Endothelial cell of umbilical vein (primary cell): Measurements from ENCODE around the gene DYNLT1. TPM values are rescaled to one million over a fixed set of nuclear protein-coding genes. Genes with fewer than 3 reads are reported as not detected.

Experiments used
- BruUV-seq: library from RNA; stranded (reverse); fragments of 400-500 nt; replicated peaks from 2 replicates; lab custom pipeline; 2021; lab: Mats Ljungman, UMichigan
- CTCF ChIA-PET: fragments of 300-600, 350-600 bp; sonication (Branson Sonifier 250); formaldehyde crosslinking; loops from one replicate; lab custom pipeline; 2021; ENCODE audit warnings: antibody characterized with exemption, inconsistent platforms; lab: Charles Lee
- POLR2A ChIA-PET: fragments of 300-600, 350-600 bp; sonication (Branson Sonifier 250); formaldehyde crosslinking; loops from one replicate; lab custom pipeline; 2021; ENCODE audit warnings: antibody characterized with exemption, inconsistent platforms; lab: Charles Lee
- DNase-seq: peaks from one replicate; pipeline ENCODE4 v3.0.0-alpha.2; 2011; ENCODE audit warnings: low read depth, low spot score
- FAIRE-seq: peaks from 2 replicates; lab custom pipeline; 2011; peaks lifted over from hg19 to GRCh38; lab: Jason Lieb, UNC
- H2AFZ ChIP-seq: 2 replicates; pipeline ENCODE4 v1.6.0; 2012; ENCODE audit warnings: low read depth, low read length, control low read depth, inconsistent platforms
- H3K27ac ChIP-seq: 2 replicates; pipeline ENCODE4 v1.5.1; 2011; ENCODE audit warnings: low read depth, mild to moderate bottlenecking, control low read depth, low read length, moderate library complexity; ENCODE audit not compliant: insufficient read depth
- H3K27me3 ChIP-seq, 2 experiments: 2 replicates each; pipeline versions ENCODE4 v1.6.0 to v1.6.1; 2011; ENCODE audit warnings: low read length in 2 of 2, mixed read lengths in 1 of 2; ENCODE audit not compliant: control insufficient read depth in 2 of 2, insufficient read depth in 2 of 2
- H3K36me3 ChIP-seq, 2 experiments: 2 replicates in 1 of 2; 3 replicates in 1 of 2; pipeline ENCODE4 v1.5.1; 2011; ENCODE audit warnings: low read length in 2 of 2, mild to moderate bottlenecking in 1 of 2, moderate library complexity in 1 of 2; ENCODE audit not compliant: control insufficient read depth in 2 of 2, insufficient read depth in 2 of 2; ENCODE audit errors: extremely low read depth in 1 of 2
- H3K4me1 ChIP-seq: 3 replicates; pipeline ENCODE4 v1.5.1; 2011; ENCODE audit warnings: mild to moderate bottlenecking, low read length; ENCODE audit not compliant: control insufficient read depth, insufficient read depth; ENCODE audit errors: extremely low read depth
- H3K4me2 ChIP-seq: 2 replicates; pipeline ENCODE4 v1.6.1; 2011; ENCODE audit warnings: low read length, control low read depth, mixed read lengths; ENCODE audit not compliant: insufficient read depth
- H3K4me3 ChIP-seq, 3 experiments: fragments of 200-600 bp in 1 of 3; sonication (generic), shearing (Covaris generic) in 1 of 3; replicated peaks in 1 of 3; 2 replicates each; pipeline ENCODE4 v1.5.1; 2011 to 2016; ENCODE audit warnings: control low read depth in 3 of 3, low read length in 3 of 3, mild to moderate bottlenecking in 2 of 3, inconsistent platforms in 1 of 3, low read depth in 1 of 3, moderate library complexity in 1 of 3; ENCODE audit not compliant: insufficient read depth in 1 of 3
- H3K79me2 ChIP-seq: 2 replicates; pipeline ENCODE4 v1.6.0; 2012; ENCODE audit warnings: low read length, inconsistent platforms; ENCODE audit not compliant: control insufficient read depth, insufficient read depth
- H3K9ac ChIP-seq: replicated peaks from 2 replicates; pipeline ENCODE3; 2011; ENCODE audit warnings: low read length, control low read depth; ENCODE audit not compliant: insufficient read depth; ENCODE audit errors: extremely low read depth
- H3K9me1 ChIP-seq: replicated peaks from 3 replicates; pipeline ENCODE4 v1.6.0; 2011; ENCODE audit warnings: mild to moderate bottlenecking, low read length; ENCODE audit not compliant: control insufficient read depth, insufficient read depth; ENCODE audit errors: extremely low read depth
- H3K9me3 ChIP-seq: replicated peaks from 2 replicates; pipeline ENCODE4 v1.5.1; 2012; ENCODE audit warnings: low read length, inconsistent platforms; ENCODE audit not compliant: control insufficient read depth, insufficient read depth
- H4K20me1 ChIP-seq: replicated peaks from 2 replicates; pipeline ENCODE3; 2011; ENCODE audit warnings: mild to moderate bottlenecking, low read length; ENCODE audit not compliant: control insufficient read depth, insufficient read depth; ENCODE audit errors: extremely low read depth
- EZH2 ChIP-seq: IDR thresholded peaks from 2 replicates; pipeline ENCODE4 v1.6.1; 2012; ENCODE audit warnings: borderline replicate concordance, low read depth, mild to moderate bottlenecking, moderate library complexity, low read length, inconsistent platforms; ENCODE audit not compliant: severe bottlenecking
- FOS ChIP-seq: IDR thresholded peaks from 2 replicates; pipeline ENCODE4 v1.6.1; 2011; ENCODE audit warnings: mild to moderate bottlenecking, low read length, moderate library complexity, borderline replicate concordance; ENCODE audit not compliant: insufficient read depth
- MYC ChIP-seq: IDR thresholded peaks from one replicate; pipeline ENCODE4 v1.6.1; 2011; ENCODE audit warnings: mild to moderate bottlenecking, low read depth, low read length
- POLR2AphosphoS5 ChIP-seq: IDR thresholded peaks from 2 replicates; pipeline ENCODE4 v1.6.1; 2012; ENCODE audit warnings: low read depth, mild to moderate bottlenecking, control low read depth, low read length, moderate library complexity; ENCODE audit not compliant: insufficient read depth
- dilution Hi-C: fragments of 300-500 bp; cut with MboI; formaldehyde crosslinking; loops from one replicate; pipeline ENCODE4 v1.15.0; 2019; ENCODE audit warnings: low sequenced_read_pairs; ENCODE audit not compliant: extremely low pct_ligation_motif_present
- intact Hi-C: fragments of 100-400 bp; cut with micrococcal nuclease; formaldehyde crosslinking; loops from one replicate; pipeline ENCODE4 v1.10.0; 2022
- polyA plus RNA-seq, 4 experiments: library from polyadenylated mRNA; depleted of rRNA in 3 of 4; stranded (reverse) in 3 of 4; unstranded in 1 of 4; fragments of >200 nt; gene quantifications; 2 replicates each; pipeline versions ENCODE4 v1.2.1 to v1.2.3, GENCODE V29; 2011 to 2012; ENCODE audit warnings: missing spikeins in 1 of 4
- total RNA-seq: library from RNA; stranded (reverse); gene quantifications from 2 replicates; pipeline ENCODE4 v1.2.3, GENCODE V29; 2021
- TF ChIP-seq, protein P1 (sequence below), 2 donors: IDR thresholded peaks; 1 replicate in 1 of 2; 2 replicates in 1 of 2; pipeline ENCODE4 v1.5.1; 2011; ENCODE audit warnings: low read length in 2 of 2, mild to moderate bottlenecking in 2 of 2, moderate library complexity in 2 of 2, control low read depth in 1 of 2, inconsistent platforms in 1 of 2, low read depth in 1 of 2; ENCODE audit not compliant: insufficient read depth in 1 of 2; ENCODE audit errors: extremely low read depth in 1 of 2

Gene DYNLT1
- total and polyA plus RNA-seq, 2 donors (not counting 3 experiments of a cell fraction or from before 2014, with no cell fraction given), result 162 to 267 TPM

DNA sequence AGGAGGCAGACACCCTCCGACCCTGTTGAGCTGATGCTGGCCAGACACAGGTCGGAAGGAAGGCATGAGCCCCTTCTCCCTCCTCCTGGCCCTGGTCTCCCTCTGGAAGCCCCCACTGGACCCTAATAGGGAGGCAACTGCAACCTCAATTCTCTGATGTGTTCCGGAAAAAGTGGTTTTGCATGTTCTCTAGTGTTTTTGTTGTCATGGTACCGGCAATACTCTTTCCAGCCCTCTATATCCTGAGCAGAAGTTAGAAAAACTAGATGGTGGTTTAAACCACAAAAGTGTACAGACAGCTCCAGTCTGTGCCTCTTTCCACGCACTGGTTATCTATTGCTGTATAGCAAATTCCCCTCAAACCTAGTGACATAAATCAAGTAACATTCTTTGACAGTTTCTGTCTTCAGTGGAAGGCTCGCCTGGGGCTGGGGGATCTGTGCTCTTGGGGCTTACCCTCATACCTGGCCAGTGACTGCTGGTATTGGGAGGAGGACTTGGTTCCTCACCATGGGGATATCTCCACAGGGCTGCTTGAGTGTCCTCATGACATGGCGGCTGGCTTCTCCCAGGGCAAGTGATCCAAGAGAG, 42.3 kb upstream of the DYNLT1 start:
- Histone ChIP-seq H3K27me3 (peaks cover 0 to 2% of the 10 kb centered on the region in 2 experiments), H2AFZ (no peak overlapping the region), H4K20me1 (no peaks in the 10 kb centered on the region), H3K27ac (no peak overlapping the region), H3K9me1 (no peaks in the 10 kb centered on the region), H3K4me2 (no peak overlapping the region), H3K4me1 (peaks cover 3% of the 10 kb centered on the region), H3K79me2 (no peaks in the 10 kb centered on the region), H3K4me3 (no peak overlapping the region), H3K9ac (no peak overlapping the region), H3K36me3 (no peaks in the 10 kb centered on the region), H3K9me3 (no peaks in the 10 kb centered on the region)
- TF ChIP-seq MYC, result no peak
- TF ChIP-seq, protein P1, sequence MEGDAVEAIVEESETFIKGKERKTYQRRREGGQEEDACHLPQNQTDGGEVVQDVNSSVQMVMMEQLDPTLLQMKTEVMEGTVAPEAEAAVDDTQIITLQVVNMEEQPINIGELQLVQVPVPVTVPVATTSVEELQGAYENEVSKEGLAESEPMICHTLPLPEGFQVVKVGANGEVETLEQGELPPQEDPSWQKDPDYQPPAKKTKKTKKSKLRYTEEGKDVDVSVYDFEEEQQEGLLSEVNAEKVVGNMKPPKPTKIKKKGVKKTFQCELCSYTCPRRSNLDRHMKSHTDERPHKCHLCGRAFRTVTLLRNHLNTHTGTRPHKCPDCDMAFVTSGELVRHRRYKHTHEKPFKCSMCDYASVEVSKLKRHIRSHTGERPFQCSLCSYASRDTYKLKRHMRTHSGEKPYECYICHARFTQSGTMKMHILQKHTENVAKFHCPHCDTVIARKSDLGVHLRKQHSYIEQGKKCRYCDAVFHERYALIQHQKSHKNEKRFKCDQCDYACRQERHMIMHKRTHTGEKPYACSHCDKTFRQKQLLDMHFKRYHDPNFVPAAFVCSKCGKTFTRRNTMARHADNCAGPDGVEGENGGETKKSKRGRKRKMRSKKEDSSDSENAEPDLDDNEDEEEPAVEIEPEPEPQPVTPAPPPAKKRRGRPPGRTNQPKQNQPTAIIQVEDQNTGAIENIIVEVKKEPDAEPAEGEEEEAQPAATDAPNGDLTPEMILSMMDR (IDR thresholded peaks at IDR 0.05; ENCODE audit: extremely low read depth in 1 of 2, insufficient read depth in 1 of 2, low read depth in 1 of 2, low read length in 2 of 2), result no peak
- no peak for TF ChIP-seq POLR2AphosphoS5
- no peak for TF ChIP-seq EZH2
- TF ChIP-seq FOS, result no peak
- dilution Hi-C loops, result no loop called here
- DNase-seq, result no peak
- BruUV-seq, result no TSS peak
- CTCF ChIA-PET, result interaction anchor here (1.2 to 6.7 kb wide), 3 partner anchors 18 to 474 kb away, joined by 3 to 194 read pairs (median 8); no protein-coding TSS in a partner anchor
- POLR2A ChIA-PET, result no interaction called here
- FAIRE-seq, result no peak
- intact Hi-C loops, result no loop called here
